Mesothelial cell of epicardium (in vitro differentiated cells): ENCODE data around the gene RANBP10. TPM values are rescaled to one million over a fixed set of nuclear protein-coding genes. Genes with fewer than 3 reads are reported as not detected.

Source experiments
- DNase-seq, 2 experiments: peaks; one replicate each; pipeline ENCODE4 v3.0.0; 2021; ENCODE audit warnings: low spot score in 2 of 2; ENCODE audit not compliant: unreplicated experiment in 2 of 2
- H3K27ac Mint-ChIP-seq: 2 replicates; pipeline ENCODE4 v1.8.0; 2021; ENCODE audit warnings: mixed read lengths
- H3K27me3 Mint-ChIP-seq: 2 replicates; pipeline ENCODE4 v1.8.0; 2021; ENCODE audit warnings: low read depth, mixed read lengths
- H3K36me3 Mint-ChIP-seq: 2 replicates; pipeline ENCODE4 v1.8.0; 2021; ENCODE audit warnings: mixed read lengths
- H3K4me1 Mint-ChIP-seq: 2 replicates; pipeline ENCODE4 v1.8.0; 2021; ENCODE audit warnings: mixed read lengths
- H3K4me3 Mint-ChIP-seq: 2 replicates; pipeline ENCODE4 v1.8.0; 2021; ENCODE audit warnings: mild to moderate bottlenecking, moderate library complexity, mixed read lengths
- H3K9me3 Mint-ChIP-seq: 2 replicates; pipeline ENCODE4 v1.8.0; 2021; ENCODE audit warnings: mixed read lengths
- total RNA-seq: library from RNA; stranded (reverse); gene quantifications from 3 replicates; pipeline ENCODE4 v1.2.1, GENCODE V29; 2021
- TF ChIP-seq, protein P1 (sequence below): fragments of 200-600 bp; sonication (generic); IDR thresholded peaks from one replicate; pipeline ENCODE4 v1.5.0; 2021; ENCODE audit warnings: antibody characterized with exemption; ENCODE audit not compliant: unreplicated experiment

RANBP10 gene
- total RNA-seq, 1 donor from 2014 or later = 24.0 TPM

DNA sequence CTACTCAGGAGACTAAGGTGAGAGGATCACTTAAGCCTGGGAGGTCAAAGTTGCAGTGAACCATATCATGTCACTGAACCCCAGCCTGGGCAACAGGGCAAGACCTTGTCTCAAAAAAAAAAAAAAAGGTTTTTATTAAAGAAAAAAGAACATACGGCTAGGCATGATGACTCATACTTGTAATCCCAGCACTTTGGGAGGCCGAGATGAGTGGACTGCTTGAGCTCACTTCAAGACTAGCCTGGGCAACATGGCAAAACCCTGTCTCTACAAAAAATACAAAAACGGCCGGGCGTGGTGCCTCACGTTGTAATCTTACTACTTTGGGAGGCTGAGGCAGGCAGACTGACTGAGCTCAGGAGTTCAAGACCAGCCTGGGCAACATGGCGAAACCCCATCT is 38.4 kb downstream of the RANBP10 start:
- H3K36me3 Mint-ChIP-seq = peaks cover 21% of the 10 kb centered on the region
- H3K27me3 Mint-ChIP-seq = no peaks in the 10 kb centered on the region
- TF ChIP-seq, protein P1, sequence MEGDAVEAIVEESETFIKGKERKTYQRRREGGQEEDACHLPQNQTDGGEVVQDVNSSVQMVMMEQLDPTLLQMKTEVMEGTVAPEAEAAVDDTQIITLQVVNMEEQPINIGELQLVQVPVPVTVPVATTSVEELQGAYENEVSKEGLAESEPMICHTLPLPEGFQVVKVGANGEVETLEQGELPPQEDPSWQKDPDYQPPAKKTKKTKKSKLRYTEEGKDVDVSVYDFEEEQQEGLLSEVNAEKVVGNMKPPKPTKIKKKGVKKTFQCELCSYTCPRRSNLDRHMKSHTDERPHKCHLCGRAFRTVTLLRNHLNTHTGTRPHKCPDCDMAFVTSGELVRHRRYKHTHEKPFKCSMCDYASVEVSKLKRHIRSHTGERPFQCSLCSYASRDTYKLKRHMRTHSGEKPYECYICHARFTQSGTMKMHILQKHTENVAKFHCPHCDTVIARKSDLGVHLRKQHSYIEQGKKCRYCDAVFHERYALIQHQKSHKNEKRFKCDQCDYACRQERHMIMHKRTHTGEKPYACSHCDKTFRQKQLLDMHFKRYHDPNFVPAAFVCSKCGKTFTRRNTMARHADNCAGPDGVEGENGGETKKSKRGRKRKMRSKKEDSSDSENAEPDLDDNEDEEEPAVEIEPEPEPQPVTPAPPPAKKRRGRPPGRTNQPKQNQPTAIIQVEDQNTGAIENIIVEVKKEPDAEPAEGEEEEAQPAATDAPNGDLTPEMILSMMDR = no peak
- H3K27ac Mint-ChIP-seq = no peak overlapping the region
- peaks cover 6% of the 10 kb centered on the region for H3K4me1 Mint-ChIP-seq
- no peaks in the 10 kb centered on the region for H3K9me3 Mint-ChIP-seq
- no peak for DNase-seq
- no peak overlapping the region for H3K4me3 Mint-ChIP-seq

DNA sequence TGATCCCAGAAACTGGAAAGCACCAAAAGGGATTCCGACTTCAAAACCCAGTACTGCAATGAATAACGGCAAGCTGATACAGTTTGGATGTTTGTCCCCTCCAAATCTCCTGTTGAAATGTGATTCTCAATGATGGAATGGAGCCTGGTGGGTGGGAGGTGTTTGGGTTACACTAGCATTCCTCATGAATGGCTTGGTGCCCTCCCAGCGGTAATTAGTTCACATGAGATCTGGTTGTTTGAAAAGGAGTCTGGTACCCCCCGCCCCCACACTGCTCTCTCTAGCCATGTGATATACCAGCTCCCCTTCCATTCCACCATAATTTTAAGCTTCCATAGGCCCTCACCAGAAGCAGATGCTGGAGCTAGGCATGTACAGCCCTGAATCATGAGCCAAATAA is 40.1 kb downstream of the RANBP10 start:
- H3K27ac Mint-ChIP-seq = peak overlapping the region; percentile 18
- TF ChIP-seq, protein P1 = no peak
- H3K27me3 Mint-ChIP-seq = no peaks in the 10 kb centered on the region
- peaks cover 17% of the 10 kb centered on the region for H3K36me3 Mint-ChIP-seq
- H3K4me1 Mint-ChIP-seq = peaks cover 6% of the 10 kb centered on the region
- no peak for DNase-seq
- no peak overlapping the region for H3K4me3 Mint-ChIP-seq
- no peaks in the 10 kb centered on the region for H3K9me3 Mint-ChIP-seq

DNA sequence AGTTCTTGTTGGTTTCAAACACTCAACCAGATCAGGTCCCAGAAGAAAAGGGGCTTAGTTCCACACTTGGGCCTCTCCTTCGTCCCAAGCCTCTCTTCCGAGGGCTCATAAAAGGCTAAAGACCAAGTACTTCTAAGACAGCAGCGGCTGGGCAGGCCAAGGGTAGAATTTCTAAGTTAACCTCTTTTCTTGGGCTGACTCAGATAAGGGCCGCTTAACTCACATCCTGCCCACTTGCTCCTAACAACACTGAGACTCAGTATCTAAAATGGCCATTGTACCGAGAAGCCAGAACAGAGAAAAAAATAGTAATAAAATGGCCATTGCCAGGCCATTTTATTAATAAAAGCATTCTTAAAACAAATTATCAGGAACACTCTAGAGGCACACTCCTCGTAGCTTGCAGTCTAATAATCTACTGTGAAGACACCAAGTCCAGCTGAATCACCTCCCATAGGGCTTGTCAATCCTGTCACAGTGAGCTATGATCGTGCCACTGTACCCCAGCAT is 42.1 kb downstream of the RANBP10 start:
- Mint-ChIP-seq H3K4me3 (no peak overlapping the region), H3K4me1 (no peaks in the 10 kb centered on the region), H3K27ac (no peak overlapping the region), H3K36me3 (peaks cover 11% of the 10 kb centered on the region), H3K27me3 (no peaks in the 10 kb centered on the region), H3K9me3 (no peaks in the 10 kb centered on the region)
- DNase-seq = no peak
- TF ChIP-seq, protein P1 = no peak

DNA sequence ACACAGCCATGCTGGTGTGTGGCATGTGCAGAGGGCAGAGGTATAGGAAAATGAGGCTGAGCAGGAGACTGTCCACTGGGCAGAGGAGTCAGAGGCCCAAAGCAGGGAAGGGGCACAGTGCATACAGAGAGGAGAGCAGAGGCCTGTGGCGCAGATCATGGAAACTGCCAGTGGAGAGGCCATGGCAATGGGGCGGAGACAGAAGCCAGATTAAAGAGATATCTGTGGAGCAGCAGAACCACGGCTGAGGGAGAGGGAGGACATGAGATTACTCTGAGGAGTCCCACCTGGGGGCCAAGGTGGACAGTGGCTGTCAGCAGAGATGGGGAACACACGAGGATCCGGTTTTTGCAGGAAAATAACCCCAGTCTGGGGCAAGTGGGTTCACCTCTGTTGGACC is 43.3 kb downstream of the RANBP10 start:
- Mint-ChIP-seq H3K4me1 (no peaks in the 10 kb centered on the region), H3K27me3 (no peaks in the 10 kb centered on the region), H3K27ac (no peak overlapping the region), H3K4me3 (no peak overlapping the region), H3K9me3 (no peaks in the 10 kb centered on the region), H3K36me3 (peaks cover 11% of the 10 kb centered on the region)
- TF ChIP-seq, protein P1 = no peak
- DNase-seq = no peak

DNA sequence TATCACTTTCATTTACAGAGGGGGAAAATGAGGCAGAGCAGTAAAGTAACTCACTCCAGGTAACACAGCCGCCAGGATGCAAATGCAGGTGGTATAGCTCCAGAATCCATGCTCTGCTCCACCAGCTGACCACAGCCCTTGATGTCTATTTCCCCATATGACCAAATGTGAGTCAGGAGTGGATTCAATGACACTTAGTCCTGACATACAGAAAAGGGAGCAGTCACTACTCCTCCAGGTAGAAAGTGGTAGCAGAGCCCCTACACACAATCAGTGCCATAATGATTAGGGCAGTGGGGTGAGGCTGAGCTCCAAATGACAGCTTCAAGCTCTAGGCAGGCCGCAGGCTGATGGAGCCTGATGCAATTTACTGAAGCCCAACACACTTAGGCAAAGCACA is 44.0 kb downstream of the RANBP10 start:
- Mint-ChIP-seq H3K27ac (no peak overlapping the region), H3K27me3 (no peaks in the 10 kb centered on the region), H3K9me3 (no peaks in the 10 kb centered on the region), H3K4me1 (no peaks in the 10 kb centered on the region), H3K4me3 (no peak overlapping the region), H3K36me3 (peaks cover 11% of the 10 kb centered on the region)
- TF ChIP-seq, protein P1 = no peak
- no peak for DNase-seq

DNA sequence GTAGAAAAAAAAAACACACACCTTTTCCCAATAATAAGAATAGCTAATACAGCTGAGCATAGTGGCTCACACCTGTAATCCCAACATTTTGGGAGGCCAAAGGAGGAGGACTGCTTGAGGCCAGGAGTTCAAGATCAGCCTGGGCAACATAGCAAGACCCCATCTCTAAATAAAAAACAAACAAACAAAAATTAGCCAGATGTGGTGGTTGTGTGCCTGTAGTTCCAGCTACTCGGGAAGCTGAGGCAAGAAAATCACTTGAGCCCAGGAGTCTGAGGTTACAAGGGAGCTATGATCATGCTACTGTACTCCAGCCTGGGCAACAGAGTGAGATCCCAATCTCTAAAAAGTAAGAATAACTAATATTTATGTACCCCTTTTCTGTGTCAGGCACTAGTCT is 44.4 kb downstream of the RANBP10 start:
- no peaks in the 10 kb centered on the region for H3K27me3 Mint-ChIP-seq
- no peak overlapping the region for H3K4me3 Mint-ChIP-seq
- TF ChIP-seq, protein P1 = no peak

More for the DNA sequence above, 44.4 kb downstream of the RANBP10 start:
- Mint-ChIP-seq H3K27ac (no peak overlapping the region), H3K4me1 (no peaks in the 10 kb centered on the region), H3K9me3 (no peaks in the 10 kb centered on the region), H3K36me3 (peaks cover 9% of the 10 kb centered on the region)
- DNase-seq = no peak
